PC-9 (cell line): ENCODE measurements around the gene TPCN2. TPM values are rescaled to one million over a fixed set of nuclear protein-coding genes. Genes with fewer than 3 reads are reported as not detected.

Experiments
- BruUV-seq: library from RNA; stranded (reverse); fragments of 400-500 nt; replicated peaks from 2 replicates; lab custom pipeline; 2021; lab: Mats Ljungman, UMichigan
- CTCF ChIA-PET: fragments of 300-600 bp; sonication (Branson Sonifier 250); formaldehyde crosslinking; loops from one replicate; lab custom pipeline; 2022; ENCODE audit warnings: antibody characterized with exemption; lab: Charles Lee
- POLR2A ChIA-PET: fragments of 300-600 bp; sonication (Branson Sonifier 250); formaldehyde crosslinking; loops from one replicate; lab custom pipeline; 2022; ENCODE audit warnings: antibody characterized with exemption; ENCODE audit not compliant: unreplicated experiment; lab: Charles Lee
- DNase-seq, 2 experiments: peaks; one replicate each; pipeline versions ENCODE4 v3.0.0 to v3.0.0-alpha.2; 2015 to 2022; ENCODE audit warnings: mixed read lengths in 1 of 2
- H2AFZ ChIP-seq: fragments of 200-600 bp; sonication (generic); 2 replicates; pipeline ENCODE4 v1.8.1; 2017; ENCODE audit warnings: antibody characterized with exemption
- H3F3A ChIP-seq: fragments of 200-600 bp; sonication (generic); 2 replicates; pipeline ENCODE4 v1.8.1; 2017; ENCODE audit warnings: antibody characterized with exemption, mild to moderate bottlenecking, low read depth; ENCODE audit not compliant: insufficient read depth
- H3K27ac ChIP-seq: fragments of 200-600 bp; sonication (generic); 2 replicates; pipeline ENCODE4 v1.6.1; 2016; ENCODE audit warnings: mixed run types
- H3K27me3 ChIP-seq: fragments of 200-600 bp; sonication (generic); 2 replicates; pipeline ENCODE4 v1.6.1; 2016; ENCODE audit warnings: low read depth, mixed run types; ENCODE audit not compliant: insufficient read depth
- H3K36me3 ChIP-seq: fragments of 200-600 bp; sonication (generic); 2 replicates; pipeline ENCODE4 v1.6.1; 2016; ENCODE audit warnings: low read depth, mixed run types
- H3K4me1 ChIP-seq: fragments of 200-600 bp; sonication (generic); replicated peaks from 2 replicates; pipeline ENCODE4 v1.6.1; 2016; ENCODE audit warnings: mixed run types; ENCODE audit not compliant: insufficient read depth
- H3K4me2 ChIP-seq: fragments of 200-600 bp; sonication (generic); 2 replicates; pipeline ENCODE4 v1.6.1; 2017; ENCODE audit warnings: mixed run types
- H3K4me3 ChIP-seq: fragments of 200-600 bp; sonication (generic); 2 replicates; pipeline ENCODE4 v1.6.1; 2016; ENCODE audit warnings: mixed run types
- H3K79me2 ChIP-seq: fragments of 200-600 bp; sonication (generic); 2 replicates; pipeline ENCODE4 v1.6.1; 2017; ENCODE audit warnings: low read depth, mixed run types
- H3K9me2 ChIP-seq: fragments of 200-600 bp; sonication (generic); 2 replicates; pipeline ENCODE4 v1.8.1; 2017; ENCODE audit warnings: mild to moderate bottlenecking; ENCODE audit not compliant: insufficient read depth
- H3K9me3 ChIP-seq: fragments of 200-600 bp; sonication (generic); 2 replicates; pipeline ENCODE4 v1.8.1; 2016; ENCODE audit warnings: low read depth; ENCODE audit not compliant: insufficient read depth
- H4K20me1 ChIP-seq: fragments of 200-600 bp; sonication (generic); 2 replicates; pipeline ENCODE4 v1.8.1; 2017; ENCODE audit not compliant: insufficient read depth
- EZH2 ChIP-seq: fragments of 200-600 bp; sonication (generic); IDR thresholded peaks from 2 replicates; pipeline ENCODE4 v1.8.0; 2017; ENCODE audit warnings: antibody characterized with exemption, low read depth
- intact Hi-C: fragments of 100-400 bp; cut with micrococcal nuclease; formaldehyde crosslinking; loops from one replicate; pipeline ENCODE4 v1.10.0; 2022; ENCODE audit not compliant: unreplicated experiment
- total RNA-seq: library from RNA; stranded (reverse); gene quantifications from 2 replicates; pipeline ENCODE4 v1.2.3, GENCODE V29; 2021
- TF ChIP-seq, protein P1 (sequence below): fragments of 200-600 bp; sonication (generic); conservative IDR thresholded peaks from 2 replicates; pipeline ENCODE4 v1.6.1; 2017; ENCODE audit warnings: mixed run types, antibody characterized with exemption, mild to moderate bottlenecking, moderate library complexity

The TPCN2 gene
- total RNA-seq, 1 experiment from 2014 or later = 24.8 TPM

DNA sequence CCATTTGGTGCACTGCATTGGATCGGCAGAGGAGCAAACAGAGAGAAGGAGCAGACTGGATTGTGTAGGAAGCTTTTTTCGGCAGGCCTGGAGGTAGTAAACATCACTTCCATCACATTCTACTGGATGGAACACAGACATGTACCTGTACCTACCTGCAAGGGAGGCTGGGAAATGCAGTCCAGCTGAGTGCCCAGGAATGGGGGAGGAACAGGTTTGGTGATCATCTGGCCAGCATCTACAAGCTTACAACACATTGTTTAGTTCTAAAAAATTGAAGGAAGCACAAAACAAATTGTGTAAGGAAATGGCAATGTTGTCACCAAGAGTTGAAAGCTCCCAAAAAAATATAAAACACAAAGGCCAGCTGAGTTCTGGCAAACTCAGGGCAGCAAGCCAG is 126.1 kb downstream of the TPCN2 start:
- Histone ChIP-seq H3K4me2 (no peak overlapping the region), H3K27me3 (no peaks in the 10 kb centered on the region), H3K9me3 (no peaks in the 10 kb centered on the region), H3K9me2 (no peaks in the 10 kb centered on the region), H3F3A (peaks cover 9% of the 10 kb centered on the region; the same call in 1 of the 2 replicates), H3K27ac (no peak overlapping the region), H3K79me2 (no peaks in the 10 kb centered on the region), H3K4me3 (no peak overlapping the region), H4K20me1 (no peaks in the 10 kb centered on the region), H3K36me3 (no peaks in the 10 kb centered on the region), H3K4me1 (peaks cover 16% of the 10 kb centered on the region), H2AFZ (no peak overlapping the region)
- intact Hi-C loops = no loop called here
- TF ChIP-seq, protein P1, sequence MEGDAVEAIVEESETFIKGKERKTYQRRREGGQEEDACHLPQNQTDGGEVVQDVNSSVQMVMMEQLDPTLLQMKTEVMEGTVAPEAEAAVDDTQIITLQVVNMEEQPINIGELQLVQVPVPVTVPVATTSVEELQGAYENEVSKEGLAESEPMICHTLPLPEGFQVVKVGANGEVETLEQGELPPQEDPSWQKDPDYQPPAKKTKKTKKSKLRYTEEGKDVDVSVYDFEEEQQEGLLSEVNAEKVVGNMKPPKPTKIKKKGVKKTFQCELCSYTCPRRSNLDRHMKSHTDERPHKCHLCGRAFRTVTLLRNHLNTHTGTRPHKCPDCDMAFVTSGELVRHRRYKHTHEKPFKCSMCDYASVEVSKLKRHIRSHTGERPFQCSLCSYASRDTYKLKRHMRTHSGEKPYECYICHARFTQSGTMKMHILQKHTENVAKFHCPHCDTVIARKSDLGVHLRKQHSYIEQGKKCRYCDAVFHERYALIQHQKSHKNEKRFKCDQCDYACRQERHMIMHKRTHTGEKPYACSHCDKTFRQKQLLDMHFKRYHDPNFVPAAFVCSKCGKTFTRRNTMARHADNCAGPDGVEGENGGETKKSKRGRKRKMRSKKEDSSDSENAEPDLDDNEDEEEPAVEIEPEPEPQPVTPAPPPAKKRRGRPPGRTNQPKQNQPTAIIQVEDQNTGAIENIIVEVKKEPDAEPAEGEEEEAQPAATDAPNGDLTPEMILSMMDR = no peak
- no peak for TF ChIP-seq EZH2
- no peak for DNase-seq
- CTCF ChIA-PET = no interaction called here
- POLR2A ChIA-PET = no interaction called here
- no TSS peak for BruUV-seq

DNA sequence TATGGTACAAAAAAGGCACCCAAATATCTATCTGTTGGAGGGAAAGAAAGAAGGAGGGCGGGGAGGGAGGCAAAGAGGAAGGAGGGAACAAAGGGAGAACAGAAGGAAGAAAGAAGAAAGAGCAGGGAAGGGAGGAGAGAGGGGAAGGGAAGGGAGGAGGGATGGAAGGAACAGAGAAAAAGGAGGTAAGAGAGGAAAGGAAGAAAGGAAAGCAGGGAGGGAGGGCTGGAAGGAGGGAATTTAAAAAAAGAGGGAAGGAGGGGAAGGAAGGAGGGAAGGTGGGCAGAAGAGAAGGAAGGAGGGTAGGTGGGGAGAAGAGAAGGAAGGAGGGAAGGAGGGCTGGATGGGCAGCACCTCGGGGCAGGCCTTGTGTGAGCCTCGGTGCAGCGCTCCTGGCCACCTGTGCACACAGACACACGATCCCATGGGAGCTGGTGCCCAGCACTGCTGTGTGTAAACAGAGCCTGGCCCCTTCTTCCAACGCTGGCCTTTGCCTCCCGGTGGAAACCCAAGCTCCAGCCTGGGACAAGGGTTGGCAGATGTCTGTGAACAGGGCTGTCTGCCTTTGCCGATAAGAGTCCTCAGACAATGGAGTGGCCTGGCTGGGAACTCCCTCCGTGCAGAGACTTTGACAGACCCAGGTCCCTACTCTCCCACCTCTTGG is 130.2 kb downstream of the TPCN2 start:
- Histone ChIP-seq H3K9me2 (no peaks in the 10 kb centered on the region), H3K4me1 (no peaks in the 10 kb centered on the region), H2AFZ (no peak overlapping the region), H3F3A (no peaks in the 10 kb centered on the region), H3K27ac (no peak overlapping the region), H4K20me1 (no peaks in the 10 kb centered on the region), H3K36me3 (no peaks in the 10 kb centered on the region), H3K27me3 (no peaks in the 10 kb centered on the region), H3K4me2 (no peak overlapping the region), H3K79me2 (no peaks in the 10 kb centered on the region), H3K4me3 (no peak overlapping the region), H3K9me3 (no peaks in the 10 kb centered on the region)
- TF ChIP-seq, protein P1 = no peak
- TF ChIP-seq EZH2 = no peak
- no TSS peak for BruUV-seq
- DNase-seq = no peak
- ChIA-PET POLR2A (no interaction called here), CTCF (interaction anchor here (0.7 kb wide), 1 partner anchor 21 kb away, joined by 8 read pairs; no protein-coding TSS in a partner anchor)
- intact Hi-C loops = no loop called here

DNA sequence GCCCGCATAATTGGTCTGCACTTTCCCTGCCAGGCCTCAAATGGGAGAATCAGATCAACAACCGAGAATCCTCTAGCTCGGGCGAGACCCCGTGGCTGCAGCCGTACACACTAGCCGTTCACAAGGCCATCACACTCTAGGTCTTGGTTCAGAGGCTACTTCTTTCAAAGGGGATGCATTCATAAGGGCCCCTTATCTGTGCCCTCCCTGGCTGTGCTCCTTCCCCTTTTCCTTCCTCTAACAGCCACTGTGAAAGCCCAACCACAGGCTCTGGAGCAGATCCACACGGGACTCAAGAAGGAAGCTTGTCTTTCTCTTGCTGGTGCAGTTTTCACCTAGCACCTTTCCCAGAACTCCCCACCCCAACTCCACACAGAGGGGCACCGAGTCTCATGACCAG is 131.5 kb downstream of the TPCN2 start:
- H3K4me1 ChIP-seq = no peaks in the 10 kb centered on the region
- ChIA-PET POLR2A (no interaction called here), CTCF (no interaction called here)
- no peak for DNase-seq
- H4K20me1 ChIP-seq = no peaks in the 10 kb centered on the region
- H3K9me3 ChIP-seq = no peaks in the 10 kb centered on the region
- no peak for TF ChIP-seq EZH2
- TF ChIP-seq, protein P1 = no peak
- no TSS peak for BruUV-seq
- H3K36me3 ChIP-seq = no peaks in the 10 kb centered on the region
- H3K27ac ChIP-seq = no peak overlapping the region
- no peaks in the 10 kb centered on the region for H3F3A ChIP-seq
- H3K27me3 ChIP-seq = no peaks in the 10 kb centered on the region
- no peak overlapping the region for H3K4me3 ChIP-seq
- no peak overlapping the region for H3K4me2 ChIP-seq
- intact Hi-C loops = no loop called here
- no peak overlapping the region for H2AFZ ChIP-seq
- no peaks in the 10 kb centered on the region for H3K79me2 ChIP-seq
- no peaks in the 10 kb centered on the region for H3K9me2 ChIP-seq
